ENCODE measurements around the gene RBM5.
"Not testable (repeated sequence)": the region's sequence is repeated elsewhere in the genome, so short reads cannot be mapped to it uniquely, and the experiment has no call there.

The RBM5 gene

DNA sequence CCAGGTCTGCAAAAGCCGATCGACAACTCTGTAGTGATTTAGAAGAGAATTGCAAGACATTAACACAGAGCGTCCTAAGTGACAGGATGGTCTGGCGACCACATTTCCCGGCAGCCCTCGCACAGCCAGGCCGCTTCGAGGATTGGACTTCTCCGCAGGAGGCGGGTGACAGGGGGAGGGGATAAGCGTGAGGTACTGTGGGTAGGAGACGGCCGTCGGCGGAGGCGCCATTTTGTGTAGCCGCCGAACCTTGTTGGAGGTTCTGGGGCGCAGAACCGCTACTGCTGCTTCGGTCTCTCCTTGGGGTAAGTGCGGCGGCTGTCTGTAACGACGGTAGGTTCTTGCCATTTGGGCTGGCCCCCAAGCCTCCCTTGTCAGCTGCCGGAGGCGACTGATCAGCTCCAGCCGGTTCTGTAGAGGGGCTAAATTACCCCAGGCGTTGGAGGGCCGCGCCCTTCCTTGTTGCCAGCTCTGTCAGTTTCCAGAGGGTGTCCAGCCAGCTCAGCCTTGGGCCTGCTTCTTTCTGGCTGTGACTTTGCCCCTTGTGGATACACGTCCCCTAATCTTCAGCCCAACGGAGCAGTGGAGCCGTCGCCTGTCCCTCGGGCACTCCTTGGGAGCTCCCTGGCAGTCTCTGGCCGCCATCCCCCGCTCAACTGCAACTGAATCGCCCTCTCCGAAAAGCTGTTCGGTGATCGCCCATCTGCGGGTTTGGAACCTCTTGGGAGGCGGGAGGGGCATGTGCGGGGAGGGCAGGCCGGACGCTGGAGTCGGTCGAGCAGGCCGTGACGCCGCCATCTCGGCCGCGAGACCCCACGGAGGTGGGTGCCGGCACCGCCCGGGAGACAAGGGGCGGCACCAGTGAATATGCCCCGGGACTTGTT, at the start of gene RBM5:
RBM5 (plus strand) TSS at position 195 of the 884 bp plus-strand sequence. CDS start 1,516 bp downstream, outside the sequence.
- DNase-seq (ENCODE audit: low read depth in 2 of 2): peak; percentile 78 to 79

DNA sequence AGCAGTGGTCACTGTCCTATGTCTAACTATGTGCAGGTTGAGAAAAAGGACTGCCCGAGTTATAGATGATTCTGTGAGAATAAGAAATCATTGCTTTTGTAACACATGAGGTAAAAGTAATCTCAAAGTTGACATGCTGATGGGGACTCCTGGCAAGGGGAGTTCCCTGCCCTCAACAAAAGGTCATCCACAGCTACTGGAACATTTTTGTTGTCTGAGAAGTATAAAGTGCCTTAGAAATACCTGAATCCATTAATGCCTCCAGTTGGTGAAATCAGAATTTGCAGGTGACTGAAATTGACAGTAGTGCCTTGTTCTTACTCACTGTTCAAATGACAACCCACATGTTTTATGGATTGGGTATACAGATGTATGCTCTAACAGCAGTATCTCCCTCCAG, 43.7 kb upstream of the RBM5 start:
- DNase-seq (ENCODE audit: low read depth in 2 of 2): no peak

GRCh38 chr3:50047426-50047825, 41.3 kb upstream of the RBM5 start:
- DNase-seq (ENCODE audit: low read depth in 2 of 2): no peak

GRCh38 chr3:50050361-50050760, 38.4 kb upstream of the RBM5 start:
- peak; percentile 72 to 76 for DNase-seq (ENCODE audit: low read depth in 2 of 2)

- no peak for DNase-seq (ENCODE audit: low read depth in 2 of 2)
Measured at GRCh38 chr3:50057756-50058155, 31.0 kb upstream of the RBM5 start.

DNA sequence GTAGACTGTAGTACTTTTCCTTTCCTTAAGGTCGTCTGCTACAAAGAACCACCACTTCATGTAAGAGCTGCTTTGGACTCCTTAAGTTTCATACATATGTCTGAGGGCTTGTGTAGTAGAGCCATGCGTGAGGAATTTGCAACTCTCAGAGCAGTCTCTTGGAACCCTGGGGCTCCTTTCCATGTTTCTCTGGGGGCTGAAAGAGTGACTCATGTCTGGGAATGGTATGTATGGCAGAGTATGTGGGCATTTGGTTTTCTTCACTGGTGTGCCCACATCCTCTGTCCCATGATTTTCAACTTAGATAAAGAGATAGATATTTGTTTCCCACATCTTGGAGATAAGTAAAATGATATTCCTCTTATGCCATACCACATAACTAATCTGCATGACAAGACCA, 20.6 kb upstream of the RBM5 start:
- no peak for DNase-seq (ENCODE audit: low read depth in 2 of 2)

GRCh38 chr3:50078091-50078490, 10.6 kb upstream of the RBM5 start:
- DNase-seq (ENCODE audit: low read depth in 2 of 2): no peak

DNA sequence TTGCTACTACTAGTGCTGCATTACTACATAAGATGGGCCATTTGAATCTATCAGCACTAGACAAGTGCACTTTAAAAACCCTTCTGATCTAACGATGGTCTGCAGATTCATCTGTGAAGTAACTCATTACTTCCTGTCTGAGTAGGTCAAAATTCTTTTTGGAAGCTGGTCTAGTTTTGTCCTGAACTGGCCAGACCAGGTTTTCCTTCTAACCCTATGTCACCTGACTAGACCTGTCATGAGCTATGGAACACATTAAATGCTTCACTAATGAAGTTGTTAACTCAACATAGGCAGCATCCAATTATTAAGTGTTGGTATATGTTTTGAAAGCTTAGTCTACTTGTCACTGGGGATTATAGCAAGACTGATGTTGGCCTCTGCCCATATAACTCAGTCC, 10.1 kb upstream of the RBM5 start:
- no peak for DNase-seq (ENCODE audit: low read depth in 2 of 2)

DNA sequence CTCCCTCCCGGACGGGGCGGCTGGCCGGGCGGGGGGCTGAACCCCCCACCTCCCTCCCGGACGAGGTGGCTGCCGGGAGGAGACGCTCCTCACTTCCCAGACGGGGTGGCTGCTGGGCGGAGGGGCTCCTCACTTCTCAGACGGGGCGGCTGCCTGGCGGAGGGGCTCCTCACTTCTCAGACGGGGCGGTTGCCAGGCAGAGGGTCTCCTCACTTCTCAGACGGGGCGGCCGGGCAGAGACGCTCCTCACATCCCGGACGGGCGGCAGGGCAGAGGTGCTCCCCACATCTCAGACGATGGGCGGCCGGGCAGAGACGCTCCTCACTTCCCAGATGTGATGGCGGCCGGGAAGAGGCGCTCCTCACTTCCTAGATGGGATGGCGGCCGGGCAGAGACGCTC, 3.8 kb upstream of the RBM5 start:
- not testable (repeated sequence) for DNase-seq (ENCODE audit: low read depth in 2 of 2)

DNA sequence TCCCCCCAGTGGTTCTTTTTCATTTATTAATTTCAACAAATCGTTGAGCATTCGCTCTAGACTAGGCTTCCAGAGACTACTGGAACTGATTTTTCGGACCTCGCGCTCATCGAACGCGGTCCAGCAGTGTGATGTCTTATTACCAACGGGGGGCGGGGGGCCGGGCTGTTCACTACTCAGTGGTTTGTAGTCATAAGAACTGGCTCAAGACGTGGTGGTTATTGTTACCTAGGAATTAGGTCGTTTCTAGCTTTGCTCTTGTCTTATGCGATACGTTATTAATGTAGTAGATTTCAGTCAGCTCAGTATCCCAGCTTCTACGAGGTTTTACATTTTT, 858 bp downstream of the RBM5 start:
- no peak for DNase-seq (ENCODE audit: low read depth in 2 of 2)

DNA sequence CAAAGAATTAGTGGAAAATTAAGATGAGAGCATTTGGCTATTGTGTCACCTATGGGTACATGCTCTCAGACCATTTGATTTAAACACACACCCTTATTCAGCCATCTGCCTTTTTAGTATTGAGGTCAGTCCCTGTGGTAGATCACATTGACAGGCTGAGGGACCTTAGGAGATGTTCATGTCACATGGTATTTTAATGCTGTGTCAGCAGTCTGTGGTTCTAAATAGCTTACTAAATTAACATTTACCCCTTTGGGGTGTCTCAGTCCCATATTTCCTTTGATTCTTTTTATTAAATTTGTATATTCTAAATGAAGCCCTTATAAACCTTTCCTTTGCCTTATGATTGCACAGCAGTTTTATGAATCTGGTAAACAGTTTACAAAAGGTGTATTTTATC, 2.3 kb downstream of the RBM5 start:
- DNase-seq (ENCODE audit: low read depth in 2 of 2): no peak

DNA sequence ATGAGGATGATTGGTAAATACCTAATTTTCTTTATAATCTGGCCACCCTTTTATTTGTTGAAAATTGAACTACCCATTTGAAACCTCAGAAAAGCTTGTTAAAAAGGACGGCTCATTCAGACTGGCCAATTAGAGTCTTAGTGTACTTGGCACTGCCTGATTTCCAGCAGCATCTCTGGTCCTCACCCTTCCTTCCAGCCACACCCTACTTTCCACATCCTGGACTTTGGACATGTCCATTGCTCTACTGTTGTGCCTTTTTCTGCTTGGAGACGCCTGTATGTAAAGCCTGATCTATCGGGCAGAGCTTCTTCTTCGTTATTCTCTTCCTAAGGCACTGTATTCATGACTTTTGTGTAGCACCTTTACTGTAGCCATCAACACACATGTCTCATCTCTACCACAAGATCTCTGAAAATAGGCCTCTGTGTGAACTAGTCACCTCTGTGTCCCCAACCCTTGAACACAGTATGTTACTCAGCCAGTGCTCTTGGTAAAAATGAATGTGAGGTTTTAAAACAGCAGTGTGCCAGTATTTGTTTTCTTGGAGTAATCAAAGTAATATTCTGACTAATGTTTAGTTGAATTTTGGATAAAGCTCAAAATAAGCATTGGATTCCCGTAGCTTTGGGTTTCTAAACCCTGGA, 6.8 kb downstream of the RBM5 start:
- DNase-seq (ENCODE audit: low read depth in 2 of 2): no peak

GRCh38 chr3:50100386-50100785, 11.7 kb downstream of the RBM5 start:
- DNase-seq (ENCODE audit: low read depth in 2 of 2): no peak

GRCh38 chr3:50100956-50101845, 12.5 kb downstream of the RBM5 start:
- no peak for DNase-seq (ENCODE audit: low read depth in 2 of 2)

- DNase-seq (ENCODE audit: low read depth in 2 of 2): no peak
Measured at GRCh38 chr3:50102558-50102957, 13.8 kb downstream of the RBM5 start.

GRCh38 chr3:50111757-50112156, 23.0 kb downstream of the RBM5 start:
- no peak for DNase-seq (ENCODE audit: low read depth in 2 of 2)

DNA sequence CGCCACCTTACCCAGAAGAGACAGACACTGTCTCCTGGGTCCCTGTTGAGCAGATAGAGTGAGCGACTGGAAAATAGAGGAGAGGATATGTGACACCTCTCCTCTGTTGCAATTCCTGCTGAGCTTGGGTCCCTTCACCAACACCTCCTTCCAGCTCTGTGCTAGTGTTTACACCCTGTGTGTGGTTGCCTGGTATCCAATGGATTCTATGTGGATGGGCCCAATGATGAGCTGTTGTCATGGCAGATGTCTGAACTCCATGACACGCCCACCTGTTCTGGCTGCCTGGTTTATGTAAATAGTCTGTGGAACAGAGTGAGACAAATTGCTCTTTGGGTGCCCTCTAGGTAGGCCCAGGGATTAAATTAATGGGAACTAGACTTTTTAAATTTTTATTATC, 23.7 kb downstream of the RBM5 start:
- no peak for DNase-seq (ENCODE audit: low read depth in 2 of 2)

DNA sequence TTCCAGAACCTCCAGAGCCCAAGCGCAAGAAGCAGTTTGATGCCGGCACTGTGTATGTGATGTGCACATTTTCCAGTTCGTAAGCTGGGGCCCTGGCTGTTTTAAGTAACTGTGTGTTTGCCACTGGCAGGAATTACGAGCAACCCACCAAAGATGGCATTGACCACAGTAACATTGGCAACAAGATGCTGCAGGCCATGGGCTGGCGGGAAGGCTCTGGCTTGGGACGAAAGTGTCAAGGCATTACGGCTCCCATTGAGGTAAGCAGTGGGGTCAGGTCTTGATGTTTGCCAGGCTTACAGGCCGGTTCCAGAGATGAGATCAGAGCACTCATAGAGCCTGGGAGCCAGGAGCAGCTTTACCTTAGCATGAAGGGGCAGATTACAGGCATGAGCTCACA, 28.4 kb downstream of the RBM5 start:
- DNase-seq (ENCODE audit: low read depth in 2 of 2): no peak

DNA sequence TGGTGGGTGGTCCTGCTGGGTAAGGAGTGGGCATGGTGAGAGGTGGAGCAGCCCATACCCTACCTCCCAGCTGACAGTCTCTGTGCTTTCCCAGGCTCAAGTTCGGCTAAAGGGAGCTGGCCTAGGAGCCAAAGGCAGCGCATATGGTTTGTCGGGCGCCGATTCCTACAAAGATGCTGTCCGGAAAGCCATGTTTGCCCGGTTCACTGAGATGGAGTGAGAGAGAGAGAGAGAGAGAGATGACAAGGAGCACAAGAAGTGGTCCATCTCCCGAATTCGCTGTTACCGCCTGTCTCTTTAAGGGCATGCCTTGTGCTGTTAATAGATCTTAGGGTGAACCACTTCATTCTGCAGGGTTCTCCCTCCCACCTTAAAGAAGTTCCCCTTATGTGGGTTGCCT, 29.5 kb downstream of the RBM5 start:
- DNase-seq (ENCODE audit: low read depth in 2 of 2): no peak

DNA sequence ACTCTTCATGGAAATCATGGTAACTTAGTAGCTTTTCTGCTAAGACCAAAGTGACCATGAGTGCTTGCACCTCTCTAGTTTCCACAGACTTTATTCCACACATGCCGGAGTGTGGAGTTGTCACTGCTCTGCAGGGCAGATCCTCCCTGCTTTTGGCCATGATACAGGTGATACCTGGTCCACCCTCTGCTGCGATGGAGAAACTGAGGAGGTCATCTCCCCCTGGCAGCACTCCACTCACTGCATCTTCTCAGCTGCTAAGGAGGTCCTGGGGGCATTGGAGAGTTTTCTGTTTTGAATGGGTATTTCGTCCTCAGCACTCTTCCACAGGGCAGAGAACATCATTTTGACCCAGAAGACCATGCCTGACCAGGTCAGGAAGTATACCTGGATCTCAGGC, 31.1 kb downstream of the RBM5 start:
- DNase-seq (ENCODE audit: low read depth in 2 of 2): no peak

DNA sequence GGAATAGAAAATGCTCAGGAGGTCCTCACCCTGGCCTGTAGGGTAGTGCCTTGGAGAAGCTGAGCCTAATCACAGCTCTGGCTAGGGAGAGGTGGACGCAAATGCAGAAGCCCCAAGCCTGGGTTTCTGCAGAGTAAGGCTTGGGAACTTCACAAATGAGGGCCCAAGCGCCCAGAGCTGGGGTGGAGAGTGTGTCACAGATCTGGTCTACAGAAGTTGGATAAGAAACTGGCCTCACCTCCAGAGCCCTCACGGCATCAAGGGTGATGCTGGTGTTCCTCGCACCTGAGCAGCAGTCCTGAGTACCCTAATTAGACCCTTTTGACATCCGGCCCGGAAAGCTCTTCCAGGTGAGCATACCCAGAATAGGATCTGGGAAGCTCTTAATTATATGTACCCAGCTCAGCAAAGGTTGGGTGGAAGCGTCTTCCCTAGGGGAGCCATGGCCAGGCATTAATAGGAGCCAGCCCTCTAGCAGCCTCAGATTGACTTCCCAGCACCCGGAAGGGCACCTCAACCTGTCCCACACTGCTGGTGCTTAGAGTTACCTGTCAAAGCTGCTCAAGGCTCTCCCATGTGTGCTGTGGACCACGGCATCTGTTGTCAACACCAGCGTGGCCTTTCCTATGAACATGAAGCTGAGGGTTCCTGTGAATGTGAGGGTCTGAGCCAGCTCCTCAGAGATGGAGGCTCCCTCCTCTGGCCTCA, 31.8 kb downstream of the RBM5 start:
- DNase-seq (ENCODE audit: low read depth in 2 of 2): no peak

Data from fibroblast of skin of left quadriceps (primary cell).